ENCODE results near the gene SCN2B.

The SCN2B gene

DNA sequence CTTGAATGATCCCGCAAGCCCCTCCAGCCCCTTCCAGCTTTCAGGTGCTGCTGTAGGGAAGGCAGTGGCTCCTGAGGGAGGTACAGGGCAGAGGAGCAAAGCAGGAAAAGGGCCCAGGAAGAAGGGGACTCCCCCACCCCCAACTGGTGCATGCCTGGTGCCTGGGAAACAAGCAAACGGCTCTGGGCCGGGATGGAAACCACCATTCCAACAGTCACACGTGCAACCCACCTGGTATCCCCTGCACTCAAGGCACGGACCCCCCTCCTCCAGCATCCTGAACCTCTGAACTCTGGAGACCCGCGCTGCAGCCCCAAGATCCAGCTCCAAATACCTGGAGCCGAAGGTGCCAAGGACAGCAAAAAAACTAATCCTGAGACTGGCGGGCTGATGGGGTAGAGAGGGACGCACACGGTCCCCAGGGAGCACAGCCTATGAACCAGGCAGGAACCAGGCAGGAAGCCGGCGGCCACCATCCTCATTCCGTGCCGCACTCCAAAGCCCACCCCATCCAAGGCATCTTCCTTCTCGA lies 24.4 kb downstream of the SCN2B start:
- no peak for DNase-seq (ENCODE audit: low read depth)
- H3K4me3 ChIP-seq (ENCODE audit: low read depth, low read length): peak overlapping the region; percentile 43
- TF ChIP-seq, protein P1, sequence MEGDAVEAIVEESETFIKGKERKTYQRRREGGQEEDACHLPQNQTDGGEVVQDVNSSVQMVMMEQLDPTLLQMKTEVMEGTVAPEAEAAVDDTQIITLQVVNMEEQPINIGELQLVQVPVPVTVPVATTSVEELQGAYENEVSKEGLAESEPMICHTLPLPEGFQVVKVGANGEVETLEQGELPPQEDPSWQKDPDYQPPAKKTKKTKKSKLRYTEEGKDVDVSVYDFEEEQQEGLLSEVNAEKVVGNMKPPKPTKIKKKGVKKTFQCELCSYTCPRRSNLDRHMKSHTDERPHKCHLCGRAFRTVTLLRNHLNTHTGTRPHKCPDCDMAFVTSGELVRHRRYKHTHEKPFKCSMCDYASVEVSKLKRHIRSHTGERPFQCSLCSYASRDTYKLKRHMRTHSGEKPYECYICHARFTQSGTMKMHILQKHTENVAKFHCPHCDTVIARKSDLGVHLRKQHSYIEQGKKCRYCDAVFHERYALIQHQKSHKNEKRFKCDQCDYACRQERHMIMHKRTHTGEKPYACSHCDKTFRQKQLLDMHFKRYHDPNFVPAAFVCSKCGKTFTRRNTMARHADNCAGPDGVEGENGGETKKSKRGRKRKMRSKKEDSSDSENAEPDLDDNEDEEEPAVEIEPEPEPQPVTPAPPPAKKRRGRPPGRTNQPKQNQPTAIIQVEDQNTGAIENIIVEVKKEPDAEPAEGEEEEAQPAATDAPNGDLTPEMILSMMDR (IDR thresholded peaks at IDR 0.05; ENCODE audit: low read depth, low read length, missing control alignments): no peak
- in situ Hi-C loops (cut with HindIII; ENCODE audit: low sequenced_read_pairs): no loop called here

DNA sequence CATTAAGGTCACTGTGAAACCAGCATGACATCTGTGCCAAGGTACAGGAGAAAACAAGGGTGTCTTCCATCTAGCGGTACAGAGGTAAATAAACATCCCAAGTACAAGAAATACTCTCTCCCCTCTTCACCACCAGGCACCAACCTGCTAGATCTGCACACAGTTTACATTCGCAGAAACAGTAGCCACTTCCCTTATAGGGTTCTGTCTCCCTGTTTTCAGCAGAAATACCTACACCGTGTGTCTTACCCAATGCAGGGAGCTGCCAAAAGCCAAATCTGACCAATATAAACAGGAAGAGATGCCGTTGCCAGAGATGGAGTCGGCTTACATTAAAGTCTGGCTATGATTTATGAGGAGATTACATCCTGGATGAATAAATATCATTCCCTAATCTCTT lies 25.0 kb downstream of the SCN2B start:
- in situ Hi-C loops (cut with HindIII; ENCODE audit: low sequenced_read_pairs): no loop called here
- DNase-seq (ENCODE audit: low read depth): no peak
- H3K4me3 ChIP-seq (ENCODE audit: low read depth, low read length): no peak overlapping the region
- TF ChIP-seq, protein P1 (IDR thresholded peaks at IDR 0.05; ENCODE audit: low read depth, low read length, missing control alignments): no peak

DNA sequence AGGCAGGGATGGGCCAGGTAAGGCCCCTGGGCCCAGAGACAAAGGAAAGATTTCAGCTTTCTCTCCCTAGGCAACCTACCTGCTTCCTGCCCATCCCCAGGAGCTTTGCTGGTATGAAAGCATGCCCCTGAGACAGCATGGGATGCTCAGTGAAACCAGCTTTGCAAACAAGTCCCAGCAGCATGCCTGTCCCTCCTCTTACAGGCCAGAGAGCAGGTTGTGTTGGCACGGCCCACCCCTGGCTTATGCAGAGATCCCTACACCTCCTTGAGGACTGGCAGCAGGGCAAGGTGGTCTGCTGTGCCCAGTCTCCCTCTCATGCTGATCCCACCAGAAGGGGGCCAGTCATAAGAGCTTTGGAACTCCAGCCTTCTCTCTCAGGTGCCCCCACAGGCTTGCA lies 26.9 kb downstream of the SCN2B start:
- H3K4me3 ChIP-seq (ENCODE audit: low read depth, low read length): no peak overlapping the region
- in situ Hi-C loops (cut with HindIII; ENCODE audit: low sequenced_read_pairs): loop anchor here (5.0 kb wide), 1 partner anchor 93 kb away; no protein-coding TSS in a partner anchor
- TF ChIP-seq, protein P1 (IDR thresholded peaks at IDR 0.05; ENCODE audit: low read depth, low read length, missing control alignments): no peak
- DNase-seq (ENCODE audit: low read depth): no peak

DNA sequence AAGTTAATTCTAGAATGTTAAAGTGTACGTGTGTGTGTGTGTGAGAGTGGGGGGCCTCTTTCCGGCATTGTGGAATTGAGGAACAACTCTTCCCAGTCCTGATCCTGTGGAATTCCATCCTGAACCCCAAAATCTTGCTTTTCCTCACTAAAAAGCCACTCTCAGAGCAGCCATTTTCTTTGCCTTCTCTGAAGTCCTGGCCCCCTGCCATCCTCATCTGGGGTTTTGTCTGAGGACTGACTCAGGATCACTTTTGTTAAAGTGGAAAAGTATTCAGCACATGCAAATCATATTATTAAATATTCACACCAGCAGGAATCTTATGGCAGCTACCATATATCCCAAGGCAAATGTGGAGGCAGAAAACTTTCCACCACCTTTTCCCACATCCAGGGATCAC lies 27.6 kb downstream of the SCN2B start:
- no peak overlapping the region for H3K4me3 ChIP-seq (ENCODE audit: low read depth, low read length)
- in situ Hi-C loops (cut with HindIII; ENCODE audit: low sequenced_read_pairs): loop anchor here (5.0 kb wide), 1 partner anchor 93 kb away; no protein-coding TSS in a partner anchor
- TF ChIP-seq, protein P1 (IDR thresholded peaks at IDR 0.05; ENCODE audit: low read depth, low read length, missing control alignments): no peak
- no peak for DNase-seq (ENCODE audit: low read depth)

DNA sequence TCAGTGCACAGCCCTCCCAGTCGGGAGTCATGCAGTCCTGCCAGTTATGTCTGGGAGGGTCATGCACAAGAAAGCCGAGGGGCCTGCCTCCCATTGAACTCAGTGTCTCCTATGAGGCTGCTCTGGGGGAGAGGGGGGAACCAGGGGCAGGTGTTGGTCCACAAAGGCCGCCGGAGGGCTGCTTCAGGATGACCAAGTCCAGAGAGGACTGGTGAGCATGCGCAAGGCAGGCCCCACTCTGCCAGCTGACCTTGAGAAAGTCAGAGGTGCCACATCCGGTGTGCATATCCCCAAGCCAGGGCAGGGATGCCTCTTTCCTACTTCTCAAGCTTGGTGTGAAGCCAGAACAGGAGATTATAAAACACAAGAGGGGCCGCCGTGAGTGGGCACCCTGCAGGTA lies 28.2 kb downstream of the SCN2B start:
- DNase-seq (ENCODE audit: low read depth): no peak
- in situ Hi-C loops (cut with HindIII; ENCODE audit: low sequenced_read_pairs): loop anchor here (5.0 kb wide), 1 partner anchor 94 kb away; no protein-coding TSS in a partner anchor
- TF ChIP-seq, protein P1 (IDR thresholded peaks at IDR 0.05; ENCODE audit: low read depth, low read length, missing control alignments): no peak
- no peak overlapping the region for H3K4me3 ChIP-seq (ENCODE audit: low read depth, low read length)

DNA sequence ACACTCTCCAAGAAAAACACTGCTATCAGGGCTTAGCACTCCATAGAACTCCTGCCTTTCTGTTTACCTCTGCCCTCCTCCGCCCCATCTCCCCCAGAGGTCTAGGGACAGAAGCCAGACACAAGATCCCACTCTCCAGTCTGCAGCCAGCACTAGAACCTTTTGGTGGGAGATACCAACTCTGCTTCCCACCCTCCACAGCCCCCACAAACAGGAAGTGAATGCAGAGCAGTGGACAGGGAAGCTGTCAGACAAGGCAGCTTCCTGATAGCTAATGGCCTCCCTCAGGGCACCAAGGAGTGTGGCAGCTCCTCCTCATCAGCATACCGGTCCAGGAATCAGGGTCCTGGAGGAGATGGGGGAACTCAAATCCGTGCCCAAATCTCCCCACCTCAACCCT lies 28.9 kb downstream of the SCN2B start:
- TF ChIP-seq, protein P1 (IDR thresholded peaks at IDR 0.05; ENCODE audit: low read depth, low read length, missing control alignments): no peak
- no peak overlapping the region for H3K4me3 ChIP-seq (ENCODE audit: low read depth, low read length)
- no peak for DNase-seq (ENCODE audit: low read depth)
- in situ Hi-C loops (cut with HindIII; ENCODE audit: low sequenced_read_pairs): loop anchor here (5.0 kb wide), 1 partner anchor 95 kb away; no protein-coding TSS in a partner anchor

Measured in astrocyte of the cerebellum (primary cell).